DOHH2 (cell line): ENCODE measurements around the gene FAM174B.

ENCODE experiments used
- EZH2phosphoT487 ChIP-seq: fragments of 200-600 bp; sonication (generic); IDR thresholded peaks from 2 replicates; pipeline ENCODE4 v1.6.1; 2017; ENCODE audit warnings: borderline replicate concordance, mild to moderate bottlenecking, antibody characterized with exemption, low read length, moderate library complexity, mixed read lengths
- TF ChIP-seq, protein P1 (sequence below): fragments of 200-600 bp; sonication (generic); IDR thresholded peaks from one replicate; pipeline ENCODE4 v1.5.1; 2014; ENCODE audit warnings: antibody characterized with exemption, mild to moderate bottlenecking, low read depth, low read length; ENCODE audit not compliant: poor library complexity, severe bottlenecking

DNA sequence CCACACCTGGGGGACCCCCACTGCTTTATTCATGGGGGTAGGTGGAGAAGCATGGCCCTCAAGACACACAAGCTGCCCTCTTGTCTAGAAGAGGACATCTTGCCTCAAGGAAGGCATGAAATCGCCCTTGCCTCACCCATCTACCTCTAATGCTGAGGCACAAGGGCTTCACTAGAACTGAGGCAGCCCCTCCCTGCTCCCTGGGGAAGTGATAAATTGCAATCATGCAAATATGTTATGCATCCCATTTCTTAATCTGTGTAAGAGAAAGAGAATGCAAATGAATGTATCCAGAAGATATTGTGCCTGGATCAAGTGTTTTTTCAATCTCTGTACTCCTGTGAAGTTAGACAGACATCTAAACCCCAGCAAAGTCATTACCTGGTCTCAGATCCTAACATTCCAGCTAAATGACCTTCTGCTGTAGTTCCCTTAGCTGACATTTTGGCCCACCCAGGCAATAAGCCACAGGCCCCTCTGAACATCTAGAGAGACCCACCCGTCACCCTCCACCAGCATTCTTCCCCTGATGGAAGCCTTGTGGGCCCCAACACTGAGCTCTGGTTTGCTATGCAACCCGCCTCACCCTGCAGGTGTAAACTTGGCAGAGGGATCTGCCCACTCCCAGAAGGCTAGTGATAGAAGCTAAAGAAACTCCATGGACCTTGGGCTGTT is 53.8 kb downstream of the FAM174B start:
- TF ChIP-seq, protein P1, sequence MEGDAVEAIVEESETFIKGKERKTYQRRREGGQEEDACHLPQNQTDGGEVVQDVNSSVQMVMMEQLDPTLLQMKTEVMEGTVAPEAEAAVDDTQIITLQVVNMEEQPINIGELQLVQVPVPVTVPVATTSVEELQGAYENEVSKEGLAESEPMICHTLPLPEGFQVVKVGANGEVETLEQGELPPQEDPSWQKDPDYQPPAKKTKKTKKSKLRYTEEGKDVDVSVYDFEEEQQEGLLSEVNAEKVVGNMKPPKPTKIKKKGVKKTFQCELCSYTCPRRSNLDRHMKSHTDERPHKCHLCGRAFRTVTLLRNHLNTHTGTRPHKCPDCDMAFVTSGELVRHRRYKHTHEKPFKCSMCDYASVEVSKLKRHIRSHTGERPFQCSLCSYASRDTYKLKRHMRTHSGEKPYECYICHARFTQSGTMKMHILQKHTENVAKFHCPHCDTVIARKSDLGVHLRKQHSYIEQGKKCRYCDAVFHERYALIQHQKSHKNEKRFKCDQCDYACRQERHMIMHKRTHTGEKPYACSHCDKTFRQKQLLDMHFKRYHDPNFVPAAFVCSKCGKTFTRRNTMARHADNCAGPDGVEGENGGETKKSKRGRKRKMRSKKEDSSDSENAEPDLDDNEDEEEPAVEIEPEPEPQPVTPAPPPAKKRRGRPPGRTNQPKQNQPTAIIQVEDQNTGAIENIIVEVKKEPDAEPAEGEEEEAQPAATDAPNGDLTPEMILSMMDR, result no peak
- no peak for TF ChIP-seq EZH2phosphoT487
